Caki2 (cell line): Measurements from ENCODE around the gene BRSK2. TPM values are rescaled to one million over a fixed set of nuclear protein-coding genes. Genes with fewer than 3 reads are reported as not detected.
"Not testable (repeated sequence)": the region's sequence is repeated elsewhere in the genome, so short reads cannot be mapped to it uniquely, and the experiment has no call there.

Experiments used
- DNase-seq: peaks from one replicate; pipeline ENCODE4 v3.0.0-alpha.2; 2015; ENCODE audit warnings: low read depth
- in situ Hi-C: cut with HindIII; loops from 2 replicates; pipeline ENCODE4 v1.10.0; 2016; ENCODE audit warnings: low sequenced_read_pairs, low pct_unique_long_range_greater_than_20kb, mixed read lengths
- total RNA-seq: library from RNA; depleted of rRNA; stranded (reverse); fragments of >200 nt; shearing (Covaris generic); gene quantifications from 2 replicates; pipeline ENCODE4 v1.2.3, GENCODE V29; 2014; ENCODE audit warnings: low replicate concordance; rRNA removed

Gene BRSK2
- total RNA-seq, 1 experiment from 2014 or later, result 2.4 TPM

DNA sequence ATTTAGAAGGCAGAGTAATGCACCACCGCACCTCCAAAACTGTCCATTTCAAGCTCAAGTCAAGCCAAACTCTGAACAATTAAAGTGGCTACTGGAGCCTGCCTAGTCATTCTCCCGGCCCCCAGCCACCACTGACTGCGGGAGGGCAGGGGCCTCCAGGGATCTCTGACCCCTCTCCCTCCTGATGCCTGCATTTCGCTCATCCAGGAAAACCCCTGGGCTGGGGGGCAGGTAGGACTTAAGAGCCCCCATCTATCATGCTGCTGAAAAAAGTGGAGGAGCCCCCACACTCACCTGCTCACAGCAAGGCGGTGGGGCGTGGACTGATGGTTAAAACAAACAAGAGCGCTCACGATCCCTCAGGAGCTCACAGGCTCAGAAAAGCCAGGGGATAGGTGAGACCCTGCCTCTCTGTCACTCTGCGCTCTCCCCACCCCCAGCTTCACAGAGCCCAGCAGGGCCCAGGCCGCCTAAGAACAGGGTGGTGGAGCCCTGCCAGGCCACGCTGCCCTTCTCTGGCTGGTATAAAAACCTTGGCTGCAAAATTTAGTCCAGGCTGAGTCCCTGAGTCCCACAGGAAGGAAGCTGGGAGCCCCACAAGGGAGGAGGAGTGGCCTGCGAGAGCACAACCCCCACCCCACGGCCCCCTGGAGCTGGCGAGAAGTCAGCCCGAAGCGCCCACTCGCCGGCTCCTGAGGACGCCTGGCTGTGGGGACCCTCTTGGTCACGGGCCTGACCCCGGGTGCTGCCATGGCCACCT, 117.8 kb downstream of the BRSK2 start:
- in situ Hi-C loops, result no loop called here

DNA sequence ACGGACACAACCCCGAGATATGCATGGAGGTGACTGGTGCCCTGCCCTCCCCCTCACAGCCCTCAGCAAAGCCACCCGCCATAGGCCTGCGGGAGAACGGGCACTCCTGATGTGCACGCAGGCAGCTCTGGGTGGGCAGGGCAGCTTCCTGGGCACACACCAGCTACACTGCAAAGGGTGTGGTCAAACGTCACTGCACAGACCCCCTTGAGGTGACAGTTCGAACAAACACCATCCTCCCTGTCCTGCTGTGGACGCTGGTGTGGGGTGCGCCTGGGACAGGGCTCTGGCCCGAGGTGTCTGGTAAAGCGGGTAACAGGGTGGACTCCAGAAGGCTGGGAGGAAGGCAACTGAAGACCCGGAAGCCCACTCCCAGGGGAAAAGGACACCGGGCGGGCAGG, 118.8 kb downstream of the BRSK2 start:
- in situ Hi-C loops, result no loop called here
- DNase-seq, result no peak

More for the DNA sequence above, 117.8 kb downstream of the BRSK2 start:
- no peak for DNase-seq

DNA sequence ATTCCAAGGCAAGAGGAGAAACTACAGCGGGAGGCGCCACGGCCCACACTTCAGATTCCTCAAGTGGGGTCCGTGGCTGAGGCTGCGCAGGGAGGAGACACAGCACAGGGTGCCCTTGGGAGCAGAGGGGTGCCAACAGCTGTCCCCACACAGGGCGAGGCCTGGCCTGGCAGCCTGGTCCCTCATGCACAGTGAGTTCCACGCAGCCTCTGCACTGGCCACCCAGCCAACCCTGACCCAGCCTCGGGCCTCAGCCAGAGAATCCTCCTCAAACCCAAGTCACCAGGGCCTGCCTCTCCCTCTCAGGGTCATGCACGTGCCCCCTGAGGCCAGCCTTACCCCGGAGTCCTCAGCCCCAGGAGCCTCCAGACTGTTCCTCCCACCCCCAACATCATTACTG, 119.3 kb downstream of the BRSK2 start:
- in situ Hi-C loops, result no loop called here
- no peak for DNase-seq

DNA sequence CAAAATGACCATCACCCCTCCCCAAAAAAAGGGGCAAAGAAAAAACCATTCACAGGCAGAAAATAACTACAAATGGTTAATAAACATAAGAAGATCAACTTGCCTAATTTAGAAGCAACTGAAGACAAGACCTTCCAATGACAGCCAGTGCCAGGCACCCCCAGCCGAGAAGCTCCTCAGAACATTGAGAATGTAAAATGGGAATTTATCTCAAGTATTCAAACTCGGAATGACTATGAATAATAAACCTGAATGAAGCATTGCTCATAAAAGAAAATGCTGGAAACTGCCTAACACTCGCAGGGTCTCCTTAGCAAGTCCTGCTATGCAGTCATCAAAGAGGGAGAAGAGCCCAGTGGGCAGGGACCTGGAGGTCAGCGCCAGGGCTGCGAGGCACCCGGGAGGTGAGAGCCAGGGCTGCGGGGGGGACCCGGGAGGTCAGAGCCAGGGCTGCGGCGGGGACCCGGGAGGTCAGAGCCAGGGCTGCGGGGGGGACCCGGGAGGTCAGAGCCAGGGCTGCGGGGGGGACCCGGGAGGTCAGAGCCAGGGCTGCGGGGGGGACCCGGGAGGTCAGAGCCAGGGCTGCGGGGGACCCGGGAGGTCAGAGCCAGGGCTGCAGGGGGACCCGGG, 120.0 kb downstream of the BRSK2 start:
- in situ Hi-C loops, result no loop called here
- no peak for DNase-seq

DNA sequence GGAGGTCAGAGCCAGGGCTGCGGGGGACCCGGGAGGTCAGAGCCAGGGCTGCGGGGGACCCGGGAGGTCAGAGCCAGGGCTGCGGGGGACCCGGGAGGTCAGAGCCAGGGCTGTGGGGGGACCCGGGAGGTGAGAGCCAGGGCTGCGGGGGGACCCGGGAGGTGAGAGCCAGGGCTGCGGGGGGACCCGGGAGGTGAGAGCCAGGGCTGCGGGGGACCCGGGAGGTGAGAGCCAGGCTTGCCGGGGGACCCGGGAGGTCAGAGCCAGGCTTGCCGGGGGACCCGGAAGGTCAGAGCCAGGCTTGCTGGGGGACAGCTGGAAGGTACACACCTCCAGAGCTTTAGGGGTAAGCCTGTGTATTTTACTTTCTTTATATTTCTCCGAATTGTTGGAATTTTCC, 120.6 kb downstream of the BRSK2 start:
- DNase-seq, in situ Hi-C loops: not testable (repeated sequence)

DNA sequence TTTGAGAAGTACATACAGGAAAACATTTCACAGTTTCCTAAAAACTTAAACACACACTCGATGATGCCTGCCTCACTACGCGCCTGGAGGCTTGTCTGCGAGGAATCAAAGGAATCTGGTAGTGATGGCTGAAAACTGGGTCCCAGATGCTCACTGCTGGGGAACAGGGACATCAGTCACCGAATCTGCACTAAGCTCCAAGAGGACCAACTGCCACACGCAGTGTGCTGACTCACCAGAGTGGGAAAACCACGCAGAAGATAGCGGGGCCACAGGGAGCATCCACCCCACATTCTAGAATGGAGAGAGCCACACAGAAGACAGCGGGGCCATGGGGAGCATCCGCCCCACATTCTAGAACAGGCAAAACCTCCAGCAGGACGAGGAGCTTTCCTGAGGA, 121.2 kb downstream of the BRSK2 start:
- DNase-seq, result no peak
- in situ Hi-C loops, result no loop called here

DNA sequence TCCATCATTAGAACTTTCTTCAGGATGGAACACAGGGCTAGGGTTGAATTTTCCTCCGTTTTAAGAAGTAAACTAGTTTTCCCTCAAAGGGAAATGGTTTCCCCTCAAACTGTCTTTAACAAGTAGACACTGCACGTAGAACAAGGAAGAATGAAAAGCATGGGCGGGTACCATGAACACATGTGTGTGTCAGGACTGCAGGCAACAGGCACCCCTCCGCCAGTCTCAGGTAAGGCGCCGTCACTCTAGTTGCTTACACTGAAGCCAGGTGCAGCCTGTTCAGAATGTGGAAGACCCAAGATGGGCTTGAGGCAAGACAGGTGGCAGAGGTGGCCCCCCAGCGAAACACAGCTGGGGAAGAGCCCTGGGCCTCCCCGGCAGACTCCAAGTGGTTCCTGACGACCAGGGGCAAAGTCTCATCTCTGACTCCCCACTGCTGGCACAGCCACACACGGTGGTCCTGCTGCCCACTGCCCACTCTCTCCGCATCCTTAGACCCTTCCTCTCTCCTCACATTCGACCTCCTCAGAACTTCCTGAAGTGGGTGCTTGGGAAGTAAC, 122.3 kb downstream of the BRSK2 start:
- in situ Hi-C loops, result no loop called here
- no peak for DNase-seq

Other genes starting within 250 kb of the BRSK2 start
- not detected in 2 replicates for gene MUC5AC, start 232.0 kb upstream of the BRSK2 start, total RNA-seq
- gene MUC5B, start 166.9 kb upstream of the BRSK2 start, total RNA-seq, result 0.03 TPM in 1 of 2 replicates, not detected in the other
- gene TOLLIP, start 80.3 kb upstream of the BRSK2 start, total RNA-seq, result 18.3 and 23.2 TPM in 2 replicates
- gene MOB2, start 96.8 kb downstream of the BRSK2 start, total RNA-seq, result 13.0 and 18.0 TPM in 2 replicates
- gene DUSP8, start 182.3 kb downstream of the BRSK2 start, total RNA-seq, result 0.07 and 1.2 TPM in 2 replicates
- gene KRTAP5-1, start 195.3 kb downstream of the BRSK2 start, total RNA-seq, result not detected in 2 replicates
- gene KRTAP5-2, start 208.4 kb downstream of the BRSK2 start, total RNA-seq, result not detected in 2 replicates
- not detected in 2 replicates for gene KRTAP5-3, start 218.5 kb downstream of the BRSK2 start, total RNA-seq
- gene KRTAP5-4, start 232.2 kb downstream of the BRSK2 start, total RNA-seq, result not detected in 2 replicates
- gene KRTAP5-5, start 239.8 kb downstream of the BRSK2 start, total RNA-seq, result not detected in 2 replicates